Neuronal stem cell (in vitro differentiated cells): ENCODE results near the gene PARD3.
"Not testable (repeated sequence)": the region's sequence is repeated elsewhere in the genome, so short reads cannot be mapped to it uniquely, and the experiment has no call there.

Experiments
- DNase-seq: peaks from one replicate; pipeline ENCODE4 v3.0.0-alpha.2; 2013; ENCODE audit warnings: low spot score
- H2AFZ ChIP-seq: one replicate; pipeline ENCODE4 v1.6.1; 2013; ENCODE audit warnings: mild to moderate bottlenecking, low read length, inconsistent platforms
- H2AK5ac ChIP-seq: 2 replicates; pipeline ENCODE4 v1.6.1; 2013; ENCODE audit warnings: low read depth, mild to moderate bottlenecking, inconsistent platforms, low read length, moderate library complexity, mixed read lengths
- H2BK120ac ChIP-seq: 2 replicates; pipeline ENCODE4 v1.6.1; 2013; ENCODE audit warnings: low read depth, mild to moderate bottlenecking, inconsistent platforms, low read length, moderate library complexity, mixed read lengths
- H2BK12ac ChIP-seq: one replicate; pipeline ENCODE4 v1.6.1; 2013; ENCODE audit warnings: low read length, inconsistent platforms
- H2BK15ac ChIP-seq: 2 replicates; pipeline ENCODE4 v1.6.1; 2013; ENCODE audit warnings: mild to moderate bottlenecking, low read length, inconsistent platforms, mixed read lengths
- H2BK5ac ChIP-seq: one replicate; pipeline ENCODE4 v1.6.1; 2013; ENCODE audit warnings: inconsistent platforms, mild to moderate bottlenecking, low read length, moderate library complexity
- H3K14ac ChIP-seq: one replicate; pipeline ENCODE4 v1.6.1; 2013; ENCODE audit warnings: low read length, inconsistent platforms
- H3K18ac ChIP-seq: 2 replicates; pipeline ENCODE4 v1.6.1; 2013; ENCODE audit warnings: low read length, inconsistent platforms
- H3K23ac ChIP-seq: 2 replicates; pipeline ENCODE4 v1.6.1; 2013; ENCODE audit warnings: low read depth, mild to moderate bottlenecking, mixed read lengths, low read length, inconsistent platforms; ENCODE audit not compliant: poor library complexity
- H3K27ac ChIP-seq: replicated peaks from 3 replicates; pipeline ENCODE4 v1.5.1; 2013; ENCODE audit warnings: low read length, inconsistent platforms
- H3K27me3 ChIP-seq, 3 experiments: 2 replicates each; pipeline ENCODE4 v1.6.1; 2013; ENCODE audit warnings: low read length in 3 of 3, mild to moderate bottlenecking in 2 of 3, inconsistent platforms in 1 of 3, low read depth in 1 of 3, mixed read lengths in 1 of 3, moderate library complexity in 1 of 3; ENCODE audit not compliant: control insufficient read depth in 3 of 3, insufficient read depth in 3 of 3
- H3K36me3 ChIP-seq, 2 donors: replicated peaks in 1 of 2; 2 replicates each; pipeline ENCODE4 v1.6.1; 2013; ENCODE audit warnings: low read length in 2 of 2; ENCODE audit not compliant: control insufficient read depth in 2 of 2, insufficient read depth in 2 of 2
- H3K4ac ChIP-seq: 2 replicates; pipeline ENCODE4 v1.6.1; 2013; ENCODE audit warnings: inconsistent platforms, mild to moderate bottlenecking, low read length, moderate library complexity
- H3K4me1 ChIP-seq, 2 donors: 1 replicate in 1 of 2; 2 replicates in 1 of 2; pipeline ENCODE4 v1.6.1; 2013; ENCODE audit warnings: low read length in 2 of 2, low read depth in 1 of 2; ENCODE audit not compliant: control insufficient read depth in 2 of 2, insufficient read depth in 1 of 2
- H3K4me2 ChIP-seq: one replicate; pipeline ENCODE4 v1.6.1; 2013; ENCODE audit warnings: mild to moderate bottlenecking, low read length, inconsistent platforms; ENCODE audit not compliant: insufficient read depth, poor library complexity, severe bottlenecking
- H3K4me3 ChIP-seq, 2 donors: 2 replicates each; pipeline ENCODE4 v1.5.1; 2013; ENCODE audit warnings: low read length in 2 of 2, mild to moderate bottlenecking in 2 of 2, inconsistent platforms in 1 of 2, moderate library complexity in 1 of 2
- H3K79me1 ChIP-seq: one replicate; pipeline ENCODE4 v1.6.1; 2013; ENCODE audit warnings: low read depth, mild to moderate bottlenecking, inconsistent platforms, low read length, moderate library complexity
- H3K9ac ChIP-seq: one replicate; pipeline ENCODE4 v1.6.1; 2013; ENCODE audit warnings: mild to moderate bottlenecking, low read depth, low read length, inconsistent platforms; ENCODE audit not compliant: poor library complexity
- H3K9me3 ChIP-seq, 2 donors: replicated peaks in 1 of 2; 2 replicates each; pipeline versions ENCODE3 to v1.6.1; 2013; ENCODE audit warnings: low read length in 2 of 2, mild to moderate bottlenecking in 2 of 2, inconsistent platforms in 1 of 2, low read depth in 1 of 2, mixed read lengths in 1 of 2, moderate library complexity in 1 of 2; ENCODE audit not compliant: control insufficient read depth in 2 of 2, insufficient read depth in 1 of 2
- H4K8ac ChIP-seq: one replicate; pipeline ENCODE4 v1.6.1; 2013; ENCODE audit warnings: low read depth, mild to moderate bottlenecking, inconsistent platforms, low read length, moderate library complexity
- H4K91ac ChIP-seq: one replicate; pipeline ENCODE4 v1.6.1; 2013; ENCODE audit warnings: low read length, low read depth, mild to moderate bottlenecking, inconsistent platforms; ENCODE audit not compliant: poor library complexity
- WGBS, 2 donors: extraction: QIAGEN DNeasy Blood & Tissue Kit; methylation state at CpG; one replicate each; pipeline ENCODE4 v1.1.7; 2013; ENCODE audit warnings: missing lambda C conversion rate in 2 of 2, mixed read lengths in 1 of 2; ENCODE audit not compliant: insufficient read length in 2 of 2, insufficient replicate concordance in 1 of 2; ENCODE audit errors: extremely low coverage in 2 of 2; 5-methylcytosine and 5-hydroxymethylcytosine counted together

The PARD3 gene

GRCh38 chr10:34396663-34397062, 418.4 kb downstream of the PARD3 start:
- Histone ChIP-seq H3K4me1 (no peaks in the 10 kb centered on the region), H3K23ac (no peak overlapping the region), H3K9ac (no peak overlapping the region), H3K79me1 (peaks cover 5% of the 10 kb centered on the region), H3K36me3 (peaks cover 0 to 9% of the 10 kb centered on the region in 2 donors), H2BK5ac (no peak overlapping the region), H3K4me3 (no peak overlapping the region), H2BK15ac (no peak overlapping the region), H3K14ac (no peak overlapping the region), H2BK120ac (no peak overlapping the region), H3K18ac (no peak overlapping the region), H2BK12ac (no peak overlapping the region), H3K27me3 (no peaks in the 10 kb centered on the region), H3K9me3 (peaks cover 0 to 3% of the 10 kb centered on the region in 2 donors), H2AK5ac (no peak overlapping the region), H3K27ac (no peak overlapping the region), H4K91ac (no peak overlapping the region), H2AFZ (no peak overlapping the region), H4K8ac (no peak overlapping the region), H3K4ac (no peak overlapping the region), H3K4me2 (no peak overlapping the region)
- no peak for DNase-seq
- no CpG with 5 or more reads among the region's 2 CpGs for WGBS, 2 donors

- H3K4me3 ChIP-seq, result no peak overlapping the region
- H2AFZ ChIP-seq, result no peak overlapping the region
- H2BK12ac ChIP-seq, result no peak overlapping the region
- no peak overlapping the region for H2BK5ac ChIP-seq
- H2BK15ac ChIP-seq, result no peak overlapping the region
- peaks cover 5% of the 10 kb centered on the region for H3K79me1 ChIP-seq
- no peaks in the 10 kb centered on the region for H3K27me3 ChIP-seq
- no peak overlapping the region for H3K4ac ChIP-seq
- no peak overlapping the region for H3K18ac ChIP-seq
- no peak overlapping the region for H3K27ac ChIP-seq
- H4K8ac ChIP-seq, result no peak overlapping the region
- H3K36me3 ChIP-seq, result peaks cover 0 to 4% of the 10 kb centered on the region in 2 donors
- no peak for DNase-seq
- H3K4me2 ChIP-seq, result no peak overlapping the region
- H2BK120ac ChIP-seq, result no peak overlapping the region
- no peak overlapping the region for H3K9ac ChIP-seq
- no peak overlapping the region for H3K23ac ChIP-seq
- H3K9me3 ChIP-seq, result peaks cover 0 to 3% of the 10 kb centered on the region in 2 donors
- no peak overlapping the region for H3K14ac ChIP-seq
- H4K91ac ChIP-seq, result no peak overlapping the region
- H3K4me1 ChIP-seq, result no peaks in the 10 kb centered on the region
- no peak overlapping the region for H2AK5ac ChIP-seq
Observed at GRCh38 chr10:34392641-34393170, 422.4 kb downstream of the PARD3 start.

GRCh38 chr10:34391168-34391567, 423.9 kb downstream of the PARD3 start:
- not testable (repeated sequence) for H3K9ac ChIP-seq, H3K23ac ChIP-seq, H4K91ac ChIP-seq, H3K4ac ChIP-seq, H3K4me1 ChIP-seq, H2AFZ ChIP-seq, H2BK120ac ChIP-seq, H3K27me3 ChIP-seq, H3K4me2 ChIP-seq, H3K4me3 ChIP-seq, H3K27ac ChIP-seq, H2AK5ac ChIP-seq, H3K79me1 ChIP-seq, H3K9me3 ChIP-seq, H2BK12ac ChIP-seq, H2BK5ac ChIP-seq, H3K14ac ChIP-seq, DNase-seq, H2BK15ac ChIP-seq, H3K36me3 ChIP-seq, H4K8ac ChIP-seq, H3K18ac ChIP-seq
- WGBS, 2 donors, result no CpG with 5 or more reads among the region's 3 CpGs

- no peak overlapping the region for H4K91ac ChIP-seq
- peaks cover 5% of the 10 kb centered on the region for H3K79me1 ChIP-seq
- no peak overlapping the region for H3K4me3 ChIP-seq
- H3K27ac ChIP-seq, result no peak overlapping the region
- no peak overlapping the region for H2BK120ac ChIP-seq
- no peak overlapping the region for H3K14ac ChIP-seq
- no peak overlapping the region for H2BK15ac ChIP-seq
- H3K9ac ChIP-seq, result no peak overlapping the region
- H3K4me2 ChIP-seq, result no peak overlapping the region
- H2AFZ ChIP-seq, result no peak overlapping the region
- no CpG with 5 or more reads among the region's 3 CpGs for WGBS, 2 donors
- H3K36me3 ChIP-seq, result peaks cover 0 to 4% of the 10 kb centered on the region in 2 donors
- no peak overlapping the region for H2BK12ac ChIP-seq
- H3K4ac ChIP-seq, result no peak overlapping the region
- H2BK5ac ChIP-seq, result no peak overlapping the region
- no peak overlapping the region for H2AK5ac ChIP-seq
- H3K18ac ChIP-seq, result no peak overlapping the region
- no peak overlapping the region for H4K8ac ChIP-seq
- H3K27me3 ChIP-seq, result no peaks in the 10 kb centered on the region
- no peak overlapping the region for H3K23ac ChIP-seq
- no peaks in the 10 kb centered on the region for H3K4me1 ChIP-seq
- no peaks in the 10 kb centered on the region for H3K9me3 ChIP-seq
- no peak for DNase-seq
Observed at GRCh38 chr10:34389801-34390200, 425.3 kb downstream of the PARD3 start.
